GM12878 (cell line): ENCODE measurements around the gene CA9. TPM values are rescaled to one million over a fixed set of nuclear protein-coding genes. Genes with fewer than 3 reads are reported as not detected.

Experiments used
- ATAC-seq: fragments of 200-7000 bp; cut with Tn5 transposase; 3 replicates; pipeline ENCODE4 v1.9.1; 2020; ENCODE audit warnings: mild to moderate bottlenecking, moderate library complexity
- BruUV-seq: library from RNA; stranded (reverse); fragments of 400-500 nt; replicated peaks from 2 replicates; lab custom pipeline; 2021; lab: Mats Ljungman, UMichigan
- CTCF ChIA-PET: fragments of 300-600 bp; sonication (Branson Sonifier 250); formaldehyde crosslinking; extraction: SDS; loops from one replicate; lab custom pipeline; 2021; ENCODE audit warnings: inconsistent platforms; lab: Yijun Ruan, JAX
- POLR2A ChIA-PET: fragments of 350-600 bp; formaldehyde crosslinking; extraction: SDS; loops from one replicate; lab custom pipeline; 2021; ENCODE audit warnings: inconsistent platforms; lab: Charles Lee
- RAD21 ChIA-PET: fragments of 300-600 bp; sonication (Branson Sonifier 250); formaldehyde crosslinking; loops from one replicate; lab custom pipeline; 2023; ENCODE audit warnings: antibody characterized with exemption; ENCODE audit not compliant: unreplicated experiment; lab: Charles Lee
- SMC1A ChIA-PET: fragments of 300-600 bp; sonication (Branson Sonifier 250); formaldehyde crosslinking; loops from one replicate; lab custom pipeline; 2023; ENCODE audit not compliant: unreplicated experiment, uncharacterized antibody; lab: Charles Lee
- DNase-seq: peaks from one replicate; pipeline ENCODE4 v3.0.0-alpha.2; 2011; ENCODE audit warnings: low read depth, low spot score
- FAIRE-seq: peaks from 3 replicates; lab custom pipeline; 2011; peaks lifted over from hg19 to GRCh38; lab: Jason Lieb, UNC
- H2AFZ ChIP-seq: 2 replicates; pipeline ENCODE4 v1.6.0; 2011; ENCODE audit warnings: low read depth, low read length, control low read depth; ENCODE audit not compliant: control insufficient read depth
- H3K27ac ChIP-seq: 2 replicates; pipeline ENCODE4 v1.5.1; 2011; ENCODE audit warnings: control low read depth; ENCODE audit not compliant: control insufficient read depth, insufficient read depth
- H3K27me3 ChIP-seq, 2 experiments: replicated peaks in 1 of 2; 2 replicates each; pipeline versions ENCODE4 v1.6.0 to v1.6.1; 2011; ENCODE audit warnings: low read length in 1 of 2; ENCODE audit not compliant: control insufficient read depth in 2 of 2, insufficient read depth in 2 of 2
- H3K36me3 ChIP-seq, 2 experiments: 2 replicates each; pipeline ENCODE4 v1.5.1; 2011; ENCODE audit warnings: low read length in 1 of 2; ENCODE audit not compliant: control insufficient read depth in 2 of 2, insufficient read depth in 2 of 2
- H3K4me1 ChIP-seq: 2 replicates; pipeline ENCODE4 v1.6.1; 2011; ENCODE audit warnings: mild to moderate bottlenecking, low read length, moderate library complexity, mixed read lengths; ENCODE audit not compliant: control insufficient read depth, insufficient read depth
- H3K4me2 ChIP-seq: 2 replicates; pipeline ENCODE4 v1.6.0; 2011; ENCODE audit warnings: control low read depth; ENCODE audit not compliant: control insufficient read depth, insufficient read depth
- H3K4me3 ChIP-seq: fragments of 200-600 bp; sonication (generic); 2 replicates; pipeline ENCODE4 v1.5.1; 2016
- H3K79me2 ChIP-seq: 2 replicates; pipeline ENCODE4 v1.6.0; 2011; ENCODE audit warnings: low read length; ENCODE audit not compliant: control insufficient read depth, insufficient read depth
- H3K9ac ChIP-seq: 2 replicates; pipeline ENCODE4 v1.8.0; 2011; ENCODE audit warnings: low read length, control low read depth, mixed read lengths; ENCODE audit not compliant: control insufficient read depth, insufficient read depth
- H3K9me3 ChIP-seq: replicated peaks from 3 replicates; pipeline ENCODE4 v1.5.1; 2011; ENCODE audit warnings: mild to moderate bottlenecking, low read length; ENCODE audit not compliant: control insufficient read depth, insufficient read depth
- H4K20me1 ChIP-seq: 2 replicates; pipeline ENCODE4 v1.6.0; 2011; ENCODE audit not compliant: control insufficient read depth, insufficient read depth
- ELK1 ChIP-seq: IDR thresholded peaks from 2 replicates; pipeline ENCODE4 v1.6.1; 2012; ENCODE audit warnings: low read depth, low read length, improper control_type of control experiment
- EZH2 ChIP-seq: IDR thresholded peaks from 2 replicates; pipeline ENCODE4 v1.6.1; 2012; ENCODE audit warnings: low read depth, mild to moderate bottlenecking, control low read depth, inconsistent platforms, low read length, borderline replicate concordance; ENCODE audit not compliant: control insufficient read depth
- FOXK2 ChIP-seq: fragments of 450-650 bp; IDR thresholded peaks from 2 replicates; pipeline ENCODE4 v1.6.1; 2017; ENCODE audit warnings: mild to moderate bottlenecking, moderate library complexity
- HCFC1 ChIP-seq: fragments of 150-350 bp; IDR thresholded peaks from 2 replicates; pipeline ENCODE4 v1.6.1; 2014; ENCODE audit warnings: low read length
- IKZF2 ChIP-seq, 2 experiments: fragments of 450-650 bp; IDR thresholded peaks; 2 replicates each; pipeline ENCODE4 v1.6.1; 2017; ENCODE audit warnings: mild to moderate bottlenecking in 2 of 2, moderate library complexity in 2 of 2
- NKRF ChIP-seq: fragments of 450-650 bp; conservative IDR thresholded peaks from 2 replicates; pipeline ENCODE4 v1.6.1; 2017; ENCODE audit warnings: mild to moderate bottlenecking, moderate library complexity
- NR2C2 ChIP-seq: IDR thresholded peaks from 2 replicates; pipeline ENCODE4 v1.6.1; 2011; ENCODE audit warnings: borderline replicate concordance, low read depth; ENCODE audit not compliant: control insufficient read depth, insufficient read length
- NRF1 ChIP-seq: conservative IDR thresholded peaks from 2 replicates; pipeline ENCODE4 v1.6.1; 2011; ENCODE audit warnings: mild to moderate bottlenecking, low read depth, low read length, improper control_type of control experiment
- PKNOX1 ChIP-seq: fragments of 450-650 bp; IDR thresholded peaks from 2 replicates; pipeline ENCODE4 v1.6.1; 2016; ENCODE audit warnings: mild to moderate bottlenecking
- POLR2A ChIP-seq: IDR thresholded peaks from 2 replicates; pipeline ENCODE4 v1.6.1; 2011; ENCODE audit warnings: low read depth, mild to moderate bottlenecking, low read length
- POLR2AphosphoS5 ChIP-seq: IDR thresholded peaks from 2 replicates; pipeline ENCODE4 v1.6.1; 2011; ENCODE audit warnings: mild to moderate bottlenecking, low read length, inconsistent platforms
- SIN3A ChIP-seq: IDR thresholded peaks from 2 replicates; pipeline ENCODE4 v1.6.1; 2012; ENCODE audit warnings: low read depth, low read length, improper control_type of control experiment
- SIX5 ChIP-seq: IDR thresholded peaks from 2 replicates; pipeline ENCODE4 v1.6.1; 2011; ENCODE audit warnings: mild to moderate bottlenecking, low read depth, low read length, moderate library complexity; ENCODE audit not compliant: severe bottlenecking
- SMARCA5 ChIP-seq: fragments of 450-650 bp; IDR thresholded peaks from 2 replicates; pipeline ENCODE4 v1.6.1; 2017; ENCODE audit warnings: mild to moderate bottlenecking
- TCF3 ChIP-seq: IDR thresholded peaks from 2 replicates; pipeline ENCODE4 v1.6.1; 2012; ENCODE audit warnings: low read depth, mild to moderate bottlenecking, low read length, borderline replicate concordance; ENCODE audit not compliant: insufficient read depth
- WGBS: methylation state at CpG from one replicate; pipeline ENCODE4 v1.1.6; 2016; ENCODE audit warnings: low lambda C conversion rate; ENCODE audit not compliant: insufficient replicate concordance, insufficient coverage; ENCODE audit errors: missing lambda C conversion rate; 5-methylcytosine and 5-hydroxymethylcytosine counted together
- in situ Hi-C: fragments of 300-500 bp; cut with MboI; formaldehyde crosslinking; loops from 9 replicates; pipeline ENCODE4 v1.14.3; 2018; ENCODE audit warnings: mixed read lengths
- intact Hi-C: fragments of 100-400 bp; cut with micrococcal nuclease; formaldehyde crosslinking; loops from one replicate; pipeline ENCODE4 v1.14.2; 2022; ENCODE audit not compliant: unreplicated experiment
- polyA plus RNA-seq, 11 experiments: library from polyadenylated mRNA; depleted of rRNA in 4 of 11; unstranded in 6 of 11; stranded (reverse) in 5 of 11; fragments of >200 nt; fragmentation: Nextera tagmentation in 4 of 11; fragmentation: Illumina TruSeq in 1 of 11; extraction: Ambion mirVana in 4 of 11; extraction: Trizol in 1 of 11; gene quantifications; 1 replicate in 1 of 11; 2 replicates in 10 of 11; pipeline versions ENCODE4 v1.2.1 to v1.2.3, GENCODE V29; 2011 to 2016; ENCODE audit warnings: inconsistent platforms in 2 of 11, missing spikeins in 2 of 11, low read depth in 1 of 11
- total RNA-seq, 4 experiments: library from RNA; depleted of rRNA in 3 of 4; stranded (reverse); fragments of >200 nt in 3 of 4; fragmentation: Illumina TruSeq in 1 of 4; extraction: Trizol in 1 of 4; gene quantifications; 2 replicates each; pipeline versions ENCODE4 v1.2.1 to v1.2.3, GENCODE V29; 2013 to 2021
- TF ChIP-seq, protein P1 (sequence below): fragments of 450-650 bp; formaldehyde crosslinking; IDR thresholded peaks from 2 replicates; pipeline ENCODE4 v1.4.0; 2020; ENCODE audit warnings: mild to moderate bottlenecking, moderate library complexity

Gene CA9
- total and polyA plus RNA-seq, 10 of the 15 experiments (the other 5 are each of a cell fraction or from before 2014, with no cell fraction given) = 0.53 to 6.6 (median 1.2) TPM

DNA sequence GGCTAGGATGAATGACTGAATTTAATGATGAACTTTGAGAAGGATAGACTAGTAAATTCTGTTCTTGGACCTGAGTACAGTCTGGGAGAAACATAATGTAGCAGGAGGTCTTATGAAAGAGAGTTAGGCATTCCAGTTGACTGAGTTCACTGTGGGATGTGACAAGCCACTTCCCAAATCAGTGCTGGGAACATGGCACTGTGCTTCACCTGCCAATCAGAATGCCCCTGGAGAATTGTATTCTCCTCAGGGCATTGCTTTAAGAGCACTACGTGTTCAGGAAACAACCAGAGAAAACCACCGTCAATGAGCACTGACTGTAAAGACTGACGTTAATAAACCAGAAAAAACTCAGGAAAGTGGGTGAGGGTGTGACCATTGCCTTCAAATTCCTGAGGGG lies 14.4 kb upstream of the CA9 start:
- ChIA-PET RAD21 (interaction anchor here (0.8 to 5.2 kb wide), 7 partner anchors 11 to 131 kb away, joined by 3 to 60 read pairs (median 14); partner anchors contain the start of genes CREB3, TESK1 and TLN1), POLR2A (interaction anchor here (0.9 to 10.9 kb wide), 8 partner anchors 11 to 119 kb away, joined by 3 to 163 read pairs (median 6); partner anchors contain the start of genes CD72, CREB3, SIT1 and TESK1)
- no peak for TF ChIP-seq HCFC1
- TF ChIP-seq PKNOX1 = peak; percentile 83
- TF ChIP-seq TCF3 = no peak
- no peak for TF ChIP-seq NR2C2
- TF ChIP-seq ELK1 = no peak
- no peak for TF ChIP-seq POLR2A
- no peak for TF ChIP-seq SMARCA5
- no peak for TF ChIP-seq SIX5
- TF ChIP-seq POLR2AphosphoS5 = no peak
- no peak for TF ChIP-seq NRF1
- no peak for TF ChIP-seq SIN3A
- TF ChIP-seq EZH2 = no peak
- no peak for TF ChIP-seq NKRF
- no peak for TF ChIP-seq FOXK2
- TF ChIP-seq IKZF2 (IDR thresholded peaks at IDR 0.05) = 0 out of 4 replicates have a peak, but pooled peaks of 1 of the 2 experiments have one; percentile 22
- TF ChIP-seq, protein P1, sequence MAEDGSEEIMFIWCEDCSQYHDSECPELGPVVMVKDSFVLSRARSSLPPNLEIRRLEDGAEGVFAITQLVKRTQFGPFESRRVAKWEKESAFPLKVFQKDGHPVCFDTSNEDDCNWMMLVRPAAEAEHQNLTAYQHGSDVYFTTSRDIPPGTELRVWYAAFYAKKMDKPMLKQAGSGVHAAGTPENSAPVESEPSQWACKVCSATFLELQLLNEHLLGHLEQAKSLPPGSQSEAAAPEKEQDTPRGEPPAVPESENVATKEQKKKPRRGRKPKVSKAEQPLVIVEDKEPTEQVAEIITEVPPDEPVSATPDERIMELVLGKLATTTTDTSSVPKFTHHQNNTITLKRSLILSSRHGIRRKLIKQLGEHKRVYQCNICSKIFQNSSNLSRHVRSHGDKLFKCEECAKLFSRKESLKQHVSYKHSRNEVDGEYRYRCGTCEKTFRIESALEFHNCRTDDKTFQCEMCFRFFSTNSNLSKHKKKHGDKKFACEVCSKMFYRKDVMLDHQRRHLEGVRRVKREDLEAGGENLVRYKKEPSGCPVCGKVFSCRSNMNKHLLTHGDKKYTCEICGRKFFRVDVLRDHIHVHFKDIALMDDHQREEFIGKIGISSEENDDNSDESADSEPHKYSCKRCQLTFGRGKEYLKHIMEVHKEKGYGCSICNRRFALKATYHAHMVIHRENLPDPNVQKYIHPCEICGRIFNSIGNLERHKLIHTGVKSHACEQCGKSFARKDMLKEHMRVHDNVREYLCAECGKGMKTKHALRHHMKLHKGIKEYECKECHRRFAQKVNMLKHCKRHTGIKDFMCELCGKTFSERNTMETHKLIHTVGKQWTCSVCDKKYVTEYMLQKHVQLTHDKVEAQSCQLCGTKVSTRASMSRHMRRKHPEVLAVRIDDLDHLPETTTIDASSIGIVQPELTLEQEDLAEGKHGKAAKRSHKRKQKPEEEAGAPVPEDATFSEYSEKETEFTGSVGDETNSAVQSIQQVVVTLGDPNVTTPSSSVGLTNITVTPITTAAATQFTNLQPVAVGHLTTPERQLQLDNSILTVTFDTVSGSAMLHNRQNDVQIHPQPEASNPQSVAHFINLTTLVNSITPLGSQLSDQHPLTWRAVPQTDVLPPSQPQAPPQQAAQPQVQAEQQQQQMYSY (CRISPR knock-in tag) = no peak

More for the DNA sequence above, 14.4 kb upstream of the CA9 start:
- BruUV-seq = no TSS peak
- peak overlapping the region; percentile 85 for H3K4me3 ChIP-seq
- no peak overlapping the region; the same call in 1 of the 2 replicates for H2AFZ ChIP-seq
- H3K4me1 ChIP-seq = peaks cover 34% of the 10 kb centered on the region
- WGBS = 21% methylated on average over 3 of the region's 3 CpGs
- peak overlapping the region; percentile 95 for H3K4me2 ChIP-seq
- ATAC-seq = no peak
- peaks cover 34% of the 10 kb centered on the region for H3K79me2 ChIP-seq
- peaks cover 6 to 9% of the 10 kb centered on the region in 2 experiments; a peak in 3 of 4 replicates for H3K36me3 ChIP-seq
- no peaks in the 10 kb centered on the region for H3K27me3 ChIP-seq
- no peak for FAIRE-seq
- H3K27ac ChIP-seq = peak overlapping the region; percentile 90
- SMC1A ChIA-PET = interaction anchor here (0.9 to 12.5 kb wide), 7 partner anchors 12 to 223 kb away, joined by 3 to 145 read pairs (median 9); partner anchors contain the start of genes CREB3, SIT1 and TLN1
- intact Hi-C loops = loop anchor here (2.0 to 10.0 kb wide), 2 partner anchors 69 to 165 kb away; partner anchors contain the start of genes FAM221B and TMEM8B
- H4K20me1 ChIP-seq = no peaks in the 10 kb centered on the region
- H3K9ac ChIP-seq = peak overlapping the region; percentile 78
- CTCF ChIA-PET = interaction anchor here (0.5 to 13.5 kb wide), 16 partner anchors 12 to 223 kb away, joined by 3 to 227 read pairs (median 6); partner anchors contain the start of genes CREB3, GBA2, RGP1 and TLN1
- no peak for DNase-seq
- in situ Hi-C loops = no loop called here
- H3K9me3 ChIP-seq = no peaks in the 10 kb centered on the region
